SW 1271 (cell line): ENCODE results near the gene PGP.
"Not testable (repeated sequence)": the region's sequence is repeated elsewhere in the genome, so short reads cannot be mapped to it uniquely, and the experiment has no call there.

Experiments used
- DNase-seq, 2 experiments: peaks; one replicate each; lab custom pipeline; 2025; lab: John Stamatoyannopoulos, UW

Gene PGP, protein sequence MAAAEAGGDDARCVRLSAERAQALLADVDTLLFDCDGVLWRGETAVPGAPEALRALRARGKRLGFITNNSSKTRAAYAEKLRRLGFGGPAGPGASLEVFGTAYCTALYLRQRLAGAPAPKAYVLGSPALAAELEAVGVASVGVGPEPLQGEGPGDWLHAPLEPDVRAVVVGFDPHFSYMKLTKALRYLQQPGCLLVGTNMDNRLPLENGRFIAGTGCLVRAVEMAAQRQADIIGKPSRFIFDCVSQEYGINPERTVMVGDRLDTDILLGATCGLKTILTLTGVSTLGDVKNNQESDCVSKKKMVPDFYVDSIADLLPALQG

DNA sequence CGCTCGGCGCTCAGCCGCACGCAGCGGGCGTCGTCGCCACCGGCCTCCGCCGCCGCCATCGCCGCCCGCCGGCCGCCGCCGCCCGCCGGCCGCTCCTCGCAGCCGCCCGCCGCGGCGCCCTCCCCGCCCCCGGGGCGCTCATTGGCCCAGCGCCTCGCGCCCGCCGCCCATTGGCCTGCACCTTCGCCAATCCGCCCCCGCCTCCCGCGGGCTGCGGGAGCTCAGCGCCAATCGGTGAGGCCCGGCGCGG is at the start of gene PGP:
TSS of gene PGP (minus strand) at position 122 of the 250 bp plus-strand sequence. CDS start at position 59, 63 bp downstream.
- DNase-seq = no peak

DNA sequence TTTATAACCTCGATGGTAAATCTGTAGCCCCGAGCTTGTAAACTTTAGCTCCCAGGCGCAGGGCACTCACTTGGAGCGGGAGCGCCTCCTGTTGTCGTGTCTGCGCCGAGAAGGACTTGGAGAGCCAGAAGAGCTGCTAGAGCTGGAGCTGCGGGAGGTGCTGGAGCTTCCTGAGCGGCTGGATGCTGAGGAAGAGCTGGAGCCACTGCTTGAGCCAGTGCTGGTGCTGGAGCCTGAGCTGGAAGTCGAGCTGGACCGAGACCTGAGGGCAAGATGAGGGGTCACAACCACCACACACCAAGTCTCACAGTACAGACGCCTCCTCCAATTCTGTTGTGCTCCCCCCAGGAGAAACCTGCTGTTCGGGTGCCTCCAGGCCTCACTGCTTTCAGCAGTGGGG is 48.4 kb upstream of the PGP start:
- DNase-seq = not testable (repeated sequence)

DNA sequence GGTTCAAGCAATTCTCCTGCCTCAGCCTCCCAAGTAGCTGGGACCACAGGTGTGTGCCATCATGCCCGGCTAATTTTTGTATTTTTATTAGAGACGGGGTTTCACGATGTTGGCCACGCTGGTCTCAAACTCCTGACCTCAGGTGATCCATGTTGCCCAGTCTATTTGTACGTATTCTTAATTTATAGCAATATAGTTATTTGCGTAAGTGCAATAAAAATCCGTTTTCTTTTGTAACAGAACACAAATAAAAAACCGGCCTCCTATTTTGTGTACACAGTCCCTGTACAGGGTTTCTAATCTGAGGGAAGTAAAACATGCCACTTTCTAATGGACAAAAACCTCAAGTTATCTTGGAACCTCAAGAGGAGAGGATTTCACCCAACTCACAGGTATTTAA is 45.6 kb upstream of the PGP start:
- no peak for DNase-seq

DNA sequence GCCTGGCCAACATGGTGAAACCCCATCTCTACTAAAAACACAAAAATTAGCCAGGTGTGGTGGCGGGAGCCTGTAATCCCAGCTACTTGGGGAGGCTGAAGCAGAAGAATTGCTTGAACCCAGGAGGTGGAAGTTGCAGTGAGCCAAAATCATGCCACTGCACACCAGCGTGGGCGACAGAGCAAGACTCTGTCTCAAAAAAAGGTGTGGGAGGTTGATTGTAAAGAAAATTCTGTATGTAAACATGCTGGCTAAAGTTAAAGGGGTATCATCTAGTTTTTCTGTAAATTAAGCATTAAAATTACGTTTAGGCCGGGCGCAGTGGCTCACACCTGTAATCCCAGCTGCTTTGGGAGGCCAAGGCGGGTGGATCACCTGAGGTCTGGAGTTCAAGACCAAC is 43.9 kb upstream of the PGP start:
- not testable (repeated sequence) for DNase-seq

DNA sequence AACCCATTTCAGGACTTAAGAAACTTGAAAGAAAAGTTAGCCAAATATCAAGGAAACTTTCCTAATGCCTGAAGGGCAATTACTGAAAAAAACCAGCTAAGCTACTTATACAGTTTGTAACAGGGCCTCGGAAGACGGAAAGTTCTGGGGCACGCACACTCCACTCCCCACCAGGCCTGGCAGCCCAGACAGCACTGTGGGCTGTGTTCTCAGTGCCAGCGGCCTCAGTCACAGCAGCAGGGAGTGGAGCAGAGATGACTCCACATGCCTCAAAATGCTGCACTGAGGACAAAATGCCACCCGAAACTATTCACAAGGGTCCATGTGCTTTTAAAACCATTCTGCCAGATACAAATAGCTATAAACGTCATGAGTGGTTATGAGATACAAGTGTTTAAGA is 43.1 kb upstream of the PGP start:
- no peak for DNase-seq

DNA sequence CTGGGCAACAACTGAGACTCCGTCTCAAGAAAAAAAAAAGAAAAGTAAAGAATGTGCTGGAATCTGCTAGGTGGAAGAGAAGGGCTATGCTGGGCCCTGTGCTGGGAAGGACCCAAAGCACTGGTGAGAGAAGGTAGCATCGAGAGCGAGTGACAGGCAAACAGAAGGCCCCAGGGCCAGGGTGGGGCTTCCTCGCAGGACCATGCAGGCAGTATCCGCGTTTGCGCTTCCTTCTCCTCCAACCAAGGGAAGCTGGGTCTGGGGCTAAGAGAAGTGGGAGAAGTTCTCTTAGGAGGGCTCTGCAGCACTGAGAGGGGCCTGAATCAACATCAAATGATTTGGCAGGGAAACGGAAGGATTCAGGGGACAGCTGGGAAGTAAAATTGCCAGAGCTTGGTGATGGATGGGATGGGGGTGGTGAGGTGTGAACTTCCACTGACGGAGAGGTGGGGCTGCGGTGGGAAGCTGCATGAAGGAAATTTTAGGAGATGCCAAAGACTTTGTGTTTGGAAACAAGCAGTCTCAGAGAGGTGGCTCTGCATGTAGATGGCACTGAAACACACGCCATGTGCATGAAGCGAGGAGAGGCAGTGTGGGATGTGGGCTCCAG is 42.0 kb upstream of the PGP start:
- no peak for DNase-seq

DNA sequence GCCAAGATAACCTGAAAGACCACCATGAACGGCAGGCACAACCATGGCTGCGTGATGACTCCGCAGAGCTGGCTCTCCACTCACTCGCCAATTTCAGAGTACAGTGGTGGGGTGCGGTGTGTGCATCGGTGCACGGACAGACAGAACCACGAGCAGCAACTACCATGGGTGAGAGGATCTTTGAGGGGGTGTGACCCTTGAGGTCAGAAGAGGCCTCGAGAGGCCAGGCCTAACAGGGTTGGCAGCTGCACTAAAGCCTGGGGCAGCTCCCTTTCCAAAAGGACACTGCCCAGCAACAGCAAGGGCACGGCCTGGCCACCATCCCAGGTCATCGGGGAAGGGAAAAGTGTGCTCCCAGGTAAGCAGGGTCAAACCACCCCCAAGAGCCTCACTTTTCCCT is 38.7 kb upstream of the PGP start:
- DNase-seq = no peak

DNA sequence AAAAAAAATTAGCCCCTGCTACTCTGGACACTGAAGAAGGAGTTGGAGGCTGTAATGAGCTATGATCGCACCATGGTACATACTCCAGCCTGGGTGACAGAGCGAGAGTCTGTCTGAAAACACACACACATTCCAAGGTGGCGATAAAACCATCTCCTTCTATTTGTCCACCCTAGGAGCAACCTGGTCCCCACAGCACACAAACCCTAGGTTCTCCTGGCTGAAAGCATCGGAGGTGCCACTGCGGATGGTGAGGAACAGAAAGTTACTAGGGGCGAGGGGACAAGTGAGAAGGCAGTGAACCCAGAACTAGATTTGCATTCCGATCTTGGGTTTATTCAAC is 38.1 kb upstream of the PGP start:
- DNase-seq = no peak

DNA sequence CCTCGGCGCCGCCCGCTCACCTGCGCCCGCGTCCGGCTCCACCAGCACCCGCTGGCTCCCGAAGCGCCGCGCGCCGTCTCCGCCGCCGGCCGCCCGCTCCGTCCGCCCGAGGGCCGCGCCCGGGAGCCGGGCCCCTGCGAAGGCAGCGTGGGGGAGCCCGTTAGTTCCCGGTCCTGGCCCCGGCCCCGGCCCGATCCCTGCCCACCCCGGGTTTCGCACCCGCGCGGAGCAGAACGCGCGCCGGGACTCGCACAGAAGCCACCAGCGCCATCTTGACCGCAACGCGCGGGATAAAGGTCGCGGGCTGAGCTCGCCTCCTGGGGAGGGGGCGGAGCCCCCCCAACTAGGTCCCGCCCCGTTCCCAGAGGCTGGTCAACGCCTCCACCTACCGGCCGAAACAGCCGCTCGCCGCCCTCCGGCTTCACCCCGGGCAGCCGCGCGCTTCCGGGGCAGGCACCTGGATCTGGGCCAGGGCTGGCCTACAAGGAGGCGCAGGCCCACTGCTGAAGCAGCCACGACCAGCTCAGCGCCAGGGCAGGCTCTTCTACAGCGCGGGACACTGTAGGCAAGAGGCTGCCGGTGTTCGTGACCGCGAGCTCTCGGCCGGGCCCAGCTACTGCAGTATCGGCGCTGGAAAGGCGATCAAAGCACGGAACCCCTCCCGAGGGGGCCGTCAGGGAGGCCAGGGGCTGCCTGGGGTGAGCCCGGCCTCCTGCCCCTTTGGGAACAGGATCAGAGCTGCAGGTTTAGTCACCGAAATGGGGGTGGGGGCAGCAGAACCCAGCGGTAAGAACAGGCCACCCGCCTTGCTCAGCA is 36.9 kb upstream of the PGP start, which contains the start of gene ECI1:
TSS of gene ECI1 (minus strand) at position 292 of the 816 bp plus-strand sequence. CDS start at position 271, 21 bp downstream.
- peak; percentile 56 to 79 for DNase-seq

DNA sequence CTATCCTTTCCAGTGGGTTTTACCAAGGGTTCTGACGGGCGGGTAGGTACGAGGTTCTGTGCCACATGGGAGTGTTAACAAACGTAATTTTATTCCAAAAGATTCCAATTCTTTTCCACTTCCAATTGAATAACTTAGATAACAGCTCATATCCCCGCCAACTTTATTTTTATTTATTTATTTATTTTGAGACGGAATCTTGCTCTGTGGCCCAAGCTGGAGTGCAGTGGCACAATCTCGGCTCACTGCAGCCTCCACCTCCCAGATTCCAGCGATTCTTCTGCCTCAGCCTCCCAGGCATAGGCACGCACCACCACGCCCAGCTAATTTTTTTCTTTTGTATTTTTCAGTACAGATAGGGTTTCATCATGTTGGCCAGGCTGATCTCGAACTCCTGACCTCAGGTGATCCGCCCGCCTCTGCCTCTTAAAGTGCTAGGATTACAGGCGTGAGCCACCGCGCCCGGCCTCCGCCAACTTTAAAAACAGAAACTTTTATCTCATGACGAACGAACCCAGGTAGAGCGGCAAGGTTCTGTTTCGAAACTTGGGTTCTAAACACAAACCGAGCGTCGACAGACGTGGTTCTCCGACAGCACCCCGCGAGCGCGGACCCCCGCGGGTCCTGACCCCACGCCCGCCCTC is 36.1 kb upstream of the PGP start:
- DNase-seq = peak in 1 of 2 experiments; percentile 23

DNA sequence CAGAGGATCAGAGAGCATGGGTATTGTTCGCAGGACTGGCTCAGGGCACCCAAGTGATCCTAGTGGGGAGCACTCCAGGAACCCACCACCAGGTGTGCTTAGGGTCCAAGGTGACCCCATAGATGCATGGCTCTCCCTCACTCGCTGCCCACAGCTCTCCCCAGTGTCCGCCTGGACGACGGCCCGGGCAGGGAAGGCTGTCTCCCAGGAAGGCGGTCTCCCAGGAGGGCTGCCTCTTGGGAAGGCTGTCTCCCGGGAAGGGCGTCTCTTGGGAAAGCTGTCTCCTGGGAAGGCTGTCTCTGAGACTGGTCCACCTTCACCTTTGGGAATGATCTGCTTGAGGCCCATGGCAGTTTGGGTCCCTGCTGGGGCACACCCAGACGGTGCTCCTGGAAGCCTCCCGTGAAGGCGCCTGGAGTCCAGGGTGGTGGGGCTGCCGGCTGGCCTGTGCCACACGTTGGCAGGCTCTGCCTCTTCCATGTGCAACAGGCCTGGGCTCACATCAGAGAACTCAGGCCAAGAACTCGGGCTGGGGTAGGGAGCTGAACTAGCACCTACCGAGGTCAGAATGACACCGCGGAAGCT is 31.8 kb upstream of the PGP start:
- no peak for DNase-seq

DNA sequence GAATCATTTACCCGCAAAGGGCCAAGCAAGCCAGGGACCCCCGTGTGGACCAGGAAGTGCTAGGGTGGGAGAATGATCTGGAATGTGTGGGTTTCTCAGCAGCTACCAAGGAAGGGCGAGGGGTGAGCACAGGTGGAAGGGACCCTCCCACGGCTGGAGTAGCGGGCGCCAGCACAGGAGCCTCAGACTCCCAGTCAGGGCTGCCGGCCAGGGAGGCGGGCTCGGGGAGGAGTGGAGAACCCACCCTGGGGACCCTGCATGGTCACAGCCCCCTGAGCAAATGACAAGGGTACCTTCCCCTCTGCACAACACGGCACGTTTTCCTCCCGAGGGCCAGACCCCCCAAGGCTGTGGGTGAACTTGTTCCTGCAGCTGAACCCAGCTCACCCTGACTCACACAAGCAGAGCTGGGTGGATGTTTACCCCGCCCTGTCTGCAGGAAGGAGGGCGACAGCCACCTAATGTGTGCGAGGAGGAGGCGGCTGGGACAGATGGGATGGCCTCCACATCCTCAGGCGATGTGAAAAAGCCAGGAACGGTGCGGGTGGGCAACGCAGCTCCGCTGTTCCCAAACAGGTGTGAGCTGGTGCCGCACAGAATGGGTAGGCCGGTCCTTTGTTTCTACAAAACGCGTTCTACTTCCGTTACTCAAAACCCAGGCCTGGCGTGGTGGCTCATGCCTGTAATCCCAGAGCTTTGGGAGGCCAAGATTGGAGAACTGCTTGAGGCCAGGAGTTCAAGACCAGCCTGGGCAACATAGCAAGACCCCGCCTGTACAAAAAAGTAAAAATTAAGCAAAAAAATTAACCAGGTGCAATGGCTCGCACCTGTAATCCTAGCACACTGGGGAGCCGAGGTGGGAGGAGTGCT is 30.5 kb upstream of the PGP start:
- no peak for DNase-seq

DNA sequence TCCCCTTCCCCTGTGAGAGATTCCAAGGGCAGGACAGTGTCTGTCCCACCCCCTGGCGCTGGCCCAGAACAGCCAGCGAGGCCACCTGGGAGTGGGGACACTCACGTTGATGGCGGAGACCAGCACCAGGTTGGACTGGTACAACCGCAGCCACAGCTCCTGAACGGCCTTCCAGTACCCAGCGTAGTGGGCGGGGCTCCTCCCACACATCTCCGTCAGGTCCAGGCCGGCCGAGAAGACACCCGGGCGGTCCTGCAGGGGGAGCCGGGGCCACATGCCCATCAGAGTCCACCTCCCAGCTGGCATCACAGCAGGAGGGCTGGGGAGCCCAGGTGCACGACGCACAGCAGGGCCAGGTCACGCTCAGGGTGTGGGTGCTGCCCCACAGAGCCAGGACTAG is 29.7 kb upstream of the PGP start:
- no peak for DNase-seq

DNA sequence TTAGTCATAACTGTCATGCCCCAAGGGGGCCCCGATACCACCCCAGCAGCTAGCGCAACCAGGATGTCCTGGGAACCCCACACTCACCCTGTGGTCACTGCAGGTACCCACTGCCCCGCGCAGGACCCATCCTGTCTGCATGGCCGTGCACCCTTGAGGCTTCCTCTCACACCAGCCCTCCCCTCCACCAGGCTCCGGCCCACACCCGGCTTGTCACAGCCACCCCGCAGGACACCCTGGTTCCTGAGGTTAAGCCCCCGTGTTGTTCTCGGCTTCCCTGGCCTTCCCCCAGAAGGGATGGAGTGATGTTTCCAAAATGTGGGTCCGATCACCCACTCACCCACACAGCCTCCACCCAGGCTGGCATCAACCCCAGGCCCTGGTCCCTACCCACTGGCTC is 29.1 kb upstream of the PGP start:
- no peak for DNase-seq

DNA sequence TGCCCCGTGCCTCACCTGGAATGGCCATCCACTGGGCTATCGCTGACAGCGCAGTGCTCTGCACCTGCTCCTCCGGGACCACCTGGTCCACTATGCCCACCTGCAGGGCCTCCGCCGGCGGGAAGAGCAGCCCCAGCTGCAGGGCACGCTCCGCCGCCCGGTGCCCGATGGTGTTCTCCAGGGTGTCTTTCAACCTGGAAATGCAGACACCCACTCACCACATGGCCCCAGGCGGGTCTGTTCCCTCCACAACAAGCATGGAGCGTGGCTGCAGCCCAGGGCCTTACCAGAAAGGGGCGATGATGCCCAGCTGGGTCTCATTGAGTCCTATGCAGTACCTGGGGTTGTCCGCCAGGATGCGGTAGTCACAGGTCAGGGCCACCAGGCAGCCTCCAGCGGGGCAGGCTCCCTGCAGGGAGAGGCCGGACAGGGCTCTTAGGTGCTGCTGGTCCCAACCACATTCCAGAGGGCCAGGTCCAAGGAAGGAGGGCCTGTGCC is 28.4 kb upstream of the PGP start:
- no peak for DNase-seq

DNA sequence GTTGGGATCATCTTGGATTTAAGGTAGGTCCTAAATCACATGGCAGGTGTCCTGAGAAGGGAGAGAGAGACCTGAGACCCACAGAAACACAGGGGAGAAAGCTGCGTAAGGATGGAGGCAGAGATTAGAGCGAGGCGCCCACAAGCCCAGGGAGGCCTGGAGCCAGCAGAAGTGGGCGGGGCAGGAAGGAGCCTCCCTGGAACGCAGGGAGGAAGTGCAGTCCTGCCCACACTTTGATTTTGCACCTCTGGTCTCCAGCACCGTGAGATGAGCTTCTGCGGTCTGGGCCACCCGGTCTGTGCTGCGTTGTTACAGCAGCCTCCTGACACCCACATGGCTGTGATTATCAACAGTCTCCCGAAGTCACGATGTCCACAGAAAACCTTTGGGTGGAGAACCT is 28.0 kb upstream of the PGP start:
- no peak for DNase-seq

DNA sequence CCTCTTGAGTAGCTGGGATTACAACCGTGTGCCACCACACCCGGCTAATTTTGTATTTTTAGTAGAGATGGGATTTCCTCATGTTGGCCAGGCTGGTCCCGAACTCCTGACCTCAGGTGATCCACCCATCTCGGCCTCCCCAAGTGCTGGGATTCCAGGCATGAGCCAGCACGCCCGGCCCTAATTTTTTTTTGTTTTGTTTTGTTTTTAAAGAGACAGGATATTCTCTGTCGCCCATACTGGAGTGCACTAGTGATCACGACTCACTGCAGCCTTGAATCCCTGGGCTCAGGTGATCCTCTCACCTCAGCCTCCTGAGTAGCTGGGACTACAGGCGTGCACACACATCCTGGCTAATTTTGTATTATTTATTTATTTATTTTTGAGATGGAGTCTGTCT is 25.7 kb upstream of the PGP start:
- DNase-seq = not testable (repeated sequence)

DNA sequence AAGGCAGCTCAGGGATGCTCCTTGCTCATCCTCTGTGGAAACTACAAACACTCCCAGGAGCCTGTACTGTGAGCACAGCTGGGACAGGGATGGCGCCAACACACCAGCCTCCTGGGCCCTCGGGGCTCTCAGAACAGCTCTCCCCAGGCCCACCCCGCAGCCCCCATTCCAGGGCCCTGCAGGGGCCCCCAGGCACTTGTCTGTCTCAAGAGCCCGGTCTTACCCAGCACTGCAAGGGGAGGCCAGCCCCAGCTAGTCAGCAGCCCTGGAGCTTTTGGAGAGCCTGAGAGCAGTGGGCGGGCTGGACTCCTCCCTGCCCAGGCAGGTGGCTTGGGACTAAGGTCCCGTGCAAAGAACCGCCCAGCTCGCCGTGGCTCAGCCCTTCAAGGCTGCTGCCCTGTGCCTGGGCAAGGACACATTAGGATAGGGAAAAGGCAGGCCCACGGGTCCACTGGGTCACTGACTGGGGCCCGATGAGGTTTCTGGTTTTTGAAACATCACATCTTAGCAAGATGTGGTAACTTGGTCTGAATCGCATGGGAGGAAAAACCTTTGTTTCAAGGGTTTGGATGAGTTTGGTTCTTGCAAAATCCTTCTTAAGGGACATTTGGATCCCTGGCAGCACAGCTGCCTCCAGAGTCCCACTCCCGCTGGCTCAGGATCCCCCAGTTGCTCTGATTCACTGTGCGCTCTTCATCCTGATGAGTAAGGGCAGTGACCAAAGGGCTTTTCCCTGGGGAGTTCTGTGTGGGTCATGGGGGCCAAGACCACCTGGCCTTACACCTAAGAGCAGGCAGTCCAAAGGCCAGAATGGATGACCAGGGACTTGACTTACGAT is 24.4 kb upstream of the PGP start:
- DNase-seq = no peak

DNA sequence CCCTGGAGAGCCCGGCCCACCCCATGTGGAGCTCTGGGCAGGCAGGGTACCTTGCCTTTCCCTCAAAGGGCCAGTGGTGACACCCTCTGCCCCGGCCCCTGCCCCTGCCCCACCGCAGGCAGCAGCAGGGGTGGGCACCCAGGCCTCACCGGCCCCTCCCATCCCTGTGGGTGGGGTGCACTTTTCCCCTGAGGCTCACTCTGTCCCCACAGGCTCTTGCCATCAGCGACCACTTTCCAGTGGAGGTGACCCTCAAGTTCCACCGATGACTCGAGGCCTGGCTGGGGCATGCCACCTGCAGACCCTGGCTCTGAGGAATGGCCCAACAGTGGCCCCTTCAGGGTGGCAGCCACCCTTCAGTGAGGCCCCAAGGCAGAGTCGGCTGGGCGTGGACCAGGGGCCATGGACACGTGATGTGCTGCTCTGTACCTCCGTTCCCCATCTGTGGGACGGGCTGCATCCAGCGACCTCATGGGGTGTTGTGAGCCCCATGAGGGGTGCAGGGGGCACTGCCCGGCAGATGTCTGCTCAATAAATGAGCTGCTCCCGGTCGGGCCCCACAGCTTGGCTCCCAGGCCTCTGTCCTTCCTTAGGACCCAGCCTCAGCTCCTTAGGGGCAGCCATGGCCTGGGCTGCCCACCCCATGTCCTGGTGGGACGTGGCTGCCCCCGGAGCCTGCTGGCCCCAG is 23.7 kb upstream of the PGP start:
- no peak for DNase-seq
